Measurements from ENCODE around the gene ARID3A. TPM values are rescaled to one million over a fixed set of nuclear protein-coding genes. Genes with fewer than 3 reads are reported as not detected.

Gene ARID3A
- total and polyA plus RNA-seq, 2 donors (not counting 3 experiments of a cell fraction or from before 2014, with no cell fraction given): 5.4 to 13.2 TPM

DNA sequence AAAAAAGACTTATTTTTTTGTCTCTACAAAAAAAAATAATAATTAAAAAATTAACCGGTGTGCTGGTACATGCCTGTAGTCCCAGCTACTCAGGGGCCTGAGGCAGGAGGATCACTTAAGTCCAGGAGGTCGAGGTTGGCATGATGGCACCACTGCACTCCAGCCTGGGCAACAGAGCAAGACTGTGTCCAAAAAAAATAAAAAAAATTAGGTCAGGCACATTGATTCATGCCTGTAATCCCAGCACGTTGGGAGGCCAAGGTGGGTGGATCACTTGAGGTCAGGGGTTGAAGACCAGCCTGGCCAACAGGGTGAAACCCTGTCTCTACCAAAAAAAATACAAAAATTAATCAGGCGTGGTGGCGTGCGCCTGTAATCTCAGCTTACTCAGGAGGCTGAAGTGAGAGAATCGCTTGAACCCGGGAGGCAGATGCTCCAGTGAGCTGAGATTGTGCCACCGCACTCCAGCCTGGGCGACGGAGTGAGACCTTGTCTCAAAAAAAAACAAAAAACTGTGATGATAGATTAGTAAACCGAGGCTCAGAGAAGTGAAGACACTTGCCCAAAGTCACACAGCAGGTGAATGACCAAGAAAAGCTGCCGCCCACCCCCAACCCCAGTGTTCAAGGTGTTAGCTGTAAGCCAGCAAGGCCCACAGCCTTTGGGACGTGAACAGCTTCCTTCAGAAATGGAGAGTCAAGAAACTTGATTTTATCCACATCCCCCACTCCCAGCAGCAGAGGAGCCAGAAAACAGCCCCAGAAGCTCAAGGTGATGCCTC lies 23.2 kb upstream of the ARID3A start:
- TF ChIP-seq FOS (IDR thresholded peaks at IDR 0.05; ENCODE audit: borderline replicate concordance, insufficient read depth, low read length) (no peak), MYC (IDR thresholded peaks at IDR 0.05; ENCODE audit: low read depth, low read length) (no peak), POLR2A (IDR thresholded peaks at IDR 0.05; ENCODE audit: low read depth, low read length) (no peak), EZH2 (IDR thresholded peaks at IDR 0.05; ENCODE audit: borderline replicate concordance, low read depth, low read length, severe bottlenecking) (no peak), GATA2 (IDR thresholded peaks at IDR 0.05; ENCODE audit: insufficient read depth, insufficient read length, low read depth, low read length) (no peak), POLR2AphosphoS5 (IDR thresholded peaks at IDR 0.05; ENCODE audit: insufficient read depth, low read depth, low read length) (no peak), JUN (IDR thresholded peaks at IDR 0.05; ENCODE audit: borderline replicate concordance, insufficient read depth, insufficient read length, low read depth) (no peak)
- TF ChIP-seq, protein P1, sequence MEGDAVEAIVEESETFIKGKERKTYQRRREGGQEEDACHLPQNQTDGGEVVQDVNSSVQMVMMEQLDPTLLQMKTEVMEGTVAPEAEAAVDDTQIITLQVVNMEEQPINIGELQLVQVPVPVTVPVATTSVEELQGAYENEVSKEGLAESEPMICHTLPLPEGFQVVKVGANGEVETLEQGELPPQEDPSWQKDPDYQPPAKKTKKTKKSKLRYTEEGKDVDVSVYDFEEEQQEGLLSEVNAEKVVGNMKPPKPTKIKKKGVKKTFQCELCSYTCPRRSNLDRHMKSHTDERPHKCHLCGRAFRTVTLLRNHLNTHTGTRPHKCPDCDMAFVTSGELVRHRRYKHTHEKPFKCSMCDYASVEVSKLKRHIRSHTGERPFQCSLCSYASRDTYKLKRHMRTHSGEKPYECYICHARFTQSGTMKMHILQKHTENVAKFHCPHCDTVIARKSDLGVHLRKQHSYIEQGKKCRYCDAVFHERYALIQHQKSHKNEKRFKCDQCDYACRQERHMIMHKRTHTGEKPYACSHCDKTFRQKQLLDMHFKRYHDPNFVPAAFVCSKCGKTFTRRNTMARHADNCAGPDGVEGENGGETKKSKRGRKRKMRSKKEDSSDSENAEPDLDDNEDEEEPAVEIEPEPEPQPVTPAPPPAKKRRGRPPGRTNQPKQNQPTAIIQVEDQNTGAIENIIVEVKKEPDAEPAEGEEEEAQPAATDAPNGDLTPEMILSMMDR (IDR thresholded peaks at IDR 0.05; ENCODE audit: extremely low read depth in 1 of 2, insufficient read depth in 1 of 2, low read depth in 1 of 2, low read length in 2 of 2): no peak
- TF ChIP-seq, protein P2, sequence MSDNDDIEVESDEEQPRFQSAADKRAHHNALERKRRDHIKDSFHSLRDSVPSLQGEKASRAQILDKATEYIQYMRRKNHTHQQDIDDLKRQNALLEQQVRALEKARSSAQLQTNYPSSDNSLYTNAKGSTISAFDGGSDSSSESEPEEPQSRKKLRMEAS (IDR thresholded peaks at IDR 0.05; ENCODE audit: insufficient read depth, insufficient read length): no peak
- FAIRE-seq: peak; percentile 12
- dilution Hi-C loops (cut with MboI; ENCODE audit: extremely low pct_ligation_motif_present, low sequenced_read_pairs): no loop called here

More for the DNA sequence above, 23.2 kb upstream of the ARID3A start:
- ChIA-PET CTCF (interaction anchor here (0.7 kb wide), 2 partner anchors 39 to 133 kb away, joined by 3 read pairs; no protein-coding TSS in a partner anchor), POLR2A (interaction anchor here (1.2 kb wide), 1 partner anchor 8 kb away, joined by 4 read pairs; no protein-coding TSS in a partner anchor)
- H3K9ac ChIP-seq (replicated peaks; ENCODE audit: extremely low read depth, insufficient read depth, low read length): no peak overlapping the region
- H3K4me2 ChIP-seq (ENCODE audit: insufficient read depth, low read length): no peak overlapping the region
- H4K20me1 ChIP-seq (replicated peaks; ENCODE audit: control insufficient read depth, extremely low read depth, insufficient read depth, low read length): no peaks in the 10 kb centered on the region
- H3K27me3 ChIP-seq (ENCODE audit: control insufficient read depth in 2 of 2, insufficient read depth in 2 of 2, low read length in 2 of 2): no peaks in the 10 kb centered on the region
- H3K79me2 ChIP-seq (ENCODE audit: control insufficient read depth, insufficient read depth, low read length): peaks cover under 1% of the 10 kb centered on the region
- no peaks in the 10 kb centered on the region for H3K9me1 ChIP-seq (replicated peaks; ENCODE audit: control insufficient read depth, extremely low read depth, insufficient read depth, low read length)
- no peak overlapping the region for H3K4me3 ChIP-seq (replicated peaks in 1 of 3; ENCODE audit: insufficient read depth in 1 of 3, low read depth in 1 of 3, low read length in 3 of 3)
- H3K4me1 ChIP-seq (ENCODE audit: control insufficient read depth, extremely low read depth, insufficient read depth, low read length): no peaks in the 10 kb centered on the region
- peaks cover 0 to 11% of the 10 kb centered on the region in 2 experiments for H3K36me3 ChIP-seq (ENCODE audit: control insufficient read depth in 2 of 2, extremely low read depth in 1 of 2, insufficient read depth in 2 of 2, low read length in 2 of 2)
- intact Hi-C loops (cut with micrococcal nuclease): no loop called here
- no peak overlapping the region for H3K27ac ChIP-seq (ENCODE audit: insufficient read depth, low read depth, low read length)
- no peak for DNase-seq (ENCODE audit: low read depth, low spot score)
- no peaks in the 10 kb centered on the region for H3K9me3 ChIP-seq (replicated peaks; ENCODE audit: control insufficient read depth, insufficient read depth, low read length)
- no peak overlapping the region for H2AFZ ChIP-seq (ENCODE audit: low read depth, low read length)
- no TSS peak for BruUV-seq (replicated peaks)
